HEK293 (cell line): Measurements from ENCODE around the gene ADGRD1.

Experiments used
- AEBP2 ChIP-seq: fragments of 450-650 bp; formaldehyde crosslinking; IDR thresholded peaks from 2 replicates; pipeline ENCODE4 v1.5.1; 2016; ENCODE audit warnings: missing biosample characterization, missing genetic modification characterization, borderline replicate concordance
- BCL11B ChIP-seq: fragments of 450-650 bp; formaldehyde crosslinking; IDR thresholded peaks from 2 replicates; pipeline ENCODE4 v1.5.1; 2016; ENCODE audit warnings: low read depth, missing biosample characterization, missing genetic modification characterization
- GLIS1 ChIP-seq: fragments of 450-650 bp; formaldehyde crosslinking; IDR thresholded peaks from 2 replicates; pipeline ENCODE4 v1.5.1; 2016; ENCODE audit warnings: missing biosample characterization, missing genetic modification characterization
- GLIS2 ChIP-seq: fragments of 450-650 bp; formaldehyde crosslinking; IDR thresholded peaks from 2 replicates; pipeline ENCODE4 v1.5.1; 2016; ENCODE audit warnings: missing biosample characterization, missing genetic modification characterization
- HOXD13 ChIP-seq: sonication (generic); formaldehyde crosslinking; IDR thresholded peaks from 2 replicates; pipeline ENCODE4 v1.8.0; 2022; ENCODE audit warnings: missing genetic modification reagents, borderline replicate concordance
- INSM2 ChIP-seq: fragments of 450-650 bp; formaldehyde crosslinking; IDR thresholded peaks from 2 replicates; pipeline ENCODE4 v1.5.1; 2016; ENCODE audit warnings: missing biosample characterization, missing genetic modification characterization
- KLF10 ChIP-seq: fragments of 450-650 bp; IDR thresholded peaks from 2 replicates; pipeline ENCODE4 v1.5.1; 2018; ENCODE audit warnings: missing biosample characterization, mild to moderate bottlenecking, missing genetic modification characterization
- KLF7 ChIP-seq: fragments of 450-650 bp; formaldehyde crosslinking; IDR thresholded peaks from 2 replicates; pipeline ENCODE4 v1.5.1; 2016; ENCODE audit warnings: missing biosample characterization, missing genetic modification characterization, borderline replicate concordance
- OVOL3 ChIP-seq: fragments of 450-650 bp; formaldehyde crosslinking; IDR thresholded peaks from 2 replicates; pipeline ENCODE4 v1.5.1; 2016; ENCODE audit warnings: missing biosample characterization, missing genetic modification characterization
- PRDM1 ChIP-seq: fragments of 450-650 bp; formaldehyde crosslinking; IDR thresholded peaks from 2 replicates; pipeline ENCODE4; 2016; ENCODE audit warnings: missing biosample characterization, missing genetic modification characterization
- YY1 ChIP-seq: fragments of 450-650 bp; formaldehyde crosslinking; IDR thresholded peaks from 2 replicates; pipeline ENCODE4 v1.5.1; 2018; ENCODE audit warnings: missing biosample characterization, missing genetic modification characterization
- YY2 ChIP-seq: fragments of 450-650 bp; formaldehyde crosslinking; IDR thresholded peaks from 2 replicates; pipeline ENCODE4 v1.5.1; 2016; ENCODE audit warnings: missing biosample characterization, missing genetic modification characterization
- ZBTB11 ChIP-seq: fragments of 450-650 bp; formaldehyde crosslinking; conservative IDR thresholded peaks from 2 replicates; pipeline ENCODE4 v1.5.1; 2016; ENCODE audit warnings: low read depth, missing biosample characterization, missing genetic modification characterization
- ZBTB21 ChIP-seq: fragments of 450-650 bp; formaldehyde crosslinking; IDR thresholded peaks from 2 replicates; pipeline ENCODE4 v1.5.1; 2017; ENCODE audit warnings: missing biosample characterization, missing genetic modification characterization
- ZBTB8A ChIP-seq: fragments of 450-650 bp; formaldehyde crosslinking; IDR thresholded peaks from 2 replicates; pipeline ENCODE4 v1.5.1; 2016; ENCODE audit warnings: missing biosample characterization, missing genetic modification characterization
- ZEB2 ChIP-seq: fragments of 450-650 bp; formaldehyde crosslinking; IDR thresholded peaks from 2 replicates; pipeline ENCODE4 v1.5.1; 2016; ENCODE audit warnings: missing biosample characterization, missing genetic modification characterization
- ZIC2 ChIP-seq: fragments of 450-650 bp; formaldehyde crosslinking; IDR thresholded peaks from 2 replicates; pipeline ENCODE4 v1.5.1; 2016; ENCODE audit warnings: missing biosample characterization, missing genetic modification characterization
- ZNF175 ChIP-seq: fragments of 450-650 bp; formaldehyde crosslinking; IDR thresholded peaks from 2 replicates; pipeline ENCODE4 v1.5.1; 2016; ENCODE audit warnings: missing biosample characterization, missing genetic modification characterization
- ZNF266 ChIP-seq: fragments of 450-650 bp; formaldehyde crosslinking; IDR thresholded peaks from 2 replicates; pipeline ENCODE4 v1.5.1; 2016; ENCODE audit warnings: missing biosample characterization, missing genetic modification characterization, low read depth
- ZNF362 ChIP-seq: fragments of 450-650 bp; formaldehyde crosslinking; IDR thresholded peaks from 2 replicates; pipeline ENCODE4 v1.5.1; 2016; ENCODE audit warnings: missing biosample characterization, missing genetic modification characterization
- ZNF391 ChIP-seq: fragments of 450-650 bp; formaldehyde crosslinking; IDR thresholded peaks from 2 replicates; pipeline ENCODE4 v1.5.1; 2016; ENCODE audit warnings: low read depth, missing biosample characterization, missing genetic modification characterization, borderline replicate concordance
- ZNF416 ChIP-seq: fragments of 450-650 bp; formaldehyde crosslinking; IDR thresholded peaks from 2 replicates; pipeline ENCODE4 v1.5.1; 2016; ENCODE audit warnings: missing biosample characterization, missing genetic modification characterization
- ZNF549 ChIP-seq: fragments of 450-650 bp; IDR thresholded peaks from 2 replicates; pipeline ENCODE4 v1.5.1; 2018; ENCODE audit warnings: missing biosample characterization, missing genetic modification characterization, mild to moderate bottlenecking, inconsistent platforms, moderate library complexity
- ZNF629 ChIP-seq: fragments of 450-650 bp; formaldehyde crosslinking; IDR thresholded peaks from 2 replicates; pipeline ENCODE4 v1.5.1; 2017; ENCODE audit warnings: missing biosample characterization, missing genetic modification characterization
- ZNF639 ChIP-seq: fragments of 450-650 bp; formaldehyde crosslinking; IDR thresholded peaks from 2 replicates; pipeline ENCODE4 v1.5.1; 2016; ENCODE audit warnings: missing biosample characterization, missing genetic modification characterization
- ZNF658 ChIP-seq: fragments of 450-650 bp; formaldehyde crosslinking; IDR thresholded peaks from 2 replicates; pipeline ENCODE4; 2016; ENCODE audit warnings: missing biosample characterization, missing genetic modification characterization
- ZNF76 ChIP-seq: fragments of 450-650 bp; formaldehyde crosslinking; IDR thresholded peaks from 2 replicates; pipeline ENCODE4; 2016; ENCODE audit warnings: low read depth, missing biosample characterization, missing genetic modification characterization, borderline replicate concordance
- ZSCAN16 ChIP-seq: fragments of 450-650 bp; formaldehyde crosslinking; IDR thresholded peaks from 2 replicates; pipeline ENCODE4 v1.5.1; 2016; ENCODE audit warnings: missing biosample characterization, missing genetic modification characterization
- TF ChIP-seq, protein P1 (sequence below): fragments of 450-650 bp; formaldehyde crosslinking; IDR thresholded peaks from 2 replicates; pipeline ENCODE4; 2016; ENCODE audit warnings: missing biosample characterization, missing genetic modification characterization
- TF ChIP-seq, protein P2 (sequence below): fragments of 450-650 bp; formaldehyde crosslinking; IDR thresholded peaks from 2 replicates; pipeline ENCODE4 v1.5.1; 2017; ENCODE audit warnings: missing biosample characterization, missing genetic modification characterization

Gene ADGRD1

GRCh38 chr12:130916241-130916911 lies 37.3 kb upstream of the ADGRD1 start (continued):
- no peak for TF ChIP-seq ZNF639
- TF ChIP-seq ZBTB8A: no peak
- TF ChIP-seq, protein P1, sequence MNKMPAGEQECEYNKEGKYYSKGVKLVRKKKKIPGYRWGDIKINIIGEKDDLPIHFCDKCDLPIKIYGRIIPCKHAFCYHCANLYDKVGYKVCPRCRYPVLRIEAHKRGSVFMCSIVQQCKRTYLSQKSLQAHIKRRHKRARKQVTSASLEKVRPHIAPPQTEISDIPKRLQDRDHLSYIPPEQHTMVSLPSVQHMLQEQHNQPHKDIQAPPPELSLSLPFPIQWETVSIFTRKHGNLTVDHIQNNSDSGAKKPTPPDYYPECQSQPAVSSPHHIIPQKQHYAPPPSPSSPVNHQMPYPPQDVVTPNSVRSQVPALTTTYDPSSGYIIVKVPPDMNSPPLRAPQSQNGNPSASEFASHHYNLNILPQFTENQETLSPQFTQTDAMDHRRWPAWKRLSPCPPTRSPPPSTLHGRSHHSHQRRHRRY (tag by site-specific recombination): no peak
- no peak for TF ChIP-seq OVOL3 (tag by site-specific recombination)
- TF ChIP-seq ZNF362 (tag by site-specific recombination): no peak
- no peak for TF ChIP-seq KLF10 (tag by site-specific recombination)
- TF ChIP-seq ZNF391 (tag by site-specific recombination): no peak
- no peak for TF ChIP-seq GLIS2 (tag by site-specific recombination)
- no peak for TF ChIP-seq HOXD13
- TF ChIP-seq ZNF629 (tag by site-specific recombination): no peak
- no peak for TF ChIP-seq ZNF266 (tag by site-specific recombination)
- no peak for TF ChIP-seq ZNF175 (tag by site-specific recombination)
- no peak for TF ChIP-seq ZNF416 (tag by site-specific recombination)
- TF ChIP-seq AEBP2 (tag by site-specific recombination): no peak
- no peak for TF ChIP-seq ZBTB21 (tag by site-specific recombination)
- no peak for TF ChIP-seq KLF7
- no peak for TF ChIP-seq GLIS1 (tag by site-specific recombination)
- no peak for TF ChIP-seq YY2 (tag by site-specific recombination)
- TF ChIP-seq YY1 (tag by site-specific recombination): no peak
- no peak for TF ChIP-seq ZSCAN16
- TF ChIP-seq, protein P2, sequence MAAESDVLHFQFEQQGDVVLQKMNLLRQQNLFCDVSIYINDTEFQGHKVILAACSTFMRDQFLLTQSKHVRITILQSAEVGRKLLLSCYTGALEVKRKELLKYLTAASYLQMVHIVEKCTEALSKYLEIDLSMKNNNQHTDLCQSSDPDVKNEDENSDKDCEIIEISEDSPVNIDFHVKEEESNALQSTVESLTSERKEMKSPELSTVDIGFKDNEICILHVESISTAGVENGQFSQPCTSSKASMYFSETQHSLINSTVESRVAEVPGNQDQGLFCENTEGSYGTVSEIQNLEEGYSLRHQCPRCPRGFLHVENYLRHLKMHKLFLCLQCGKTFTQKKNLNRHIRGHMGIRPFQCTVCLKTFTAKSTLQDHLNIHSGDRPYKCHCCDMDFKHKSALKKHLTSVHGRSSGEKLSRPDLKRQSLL (tag by site-specific recombination): no peak
- TF ChIP-seq ZIC2: no peak
- TF ChIP-seq INSM2 (tag by site-specific recombination): no peak
- no peak for TF ChIP-seq ZNF549 (tag by site-specific recombination)
- no peak for TF ChIP-seq ZNF76
- TF ChIP-seq ZEB2 (tag by site-specific recombination): 0 out of 2 replicates have a peak, but pooled peaks have one; percentile 55
- no peak for TF ChIP-seq PRDM1 (tag by site-specific recombination)
- TF ChIP-seq ZBTB11 (tag by site-specific recombination): no peak
- TF ChIP-seq BCL11B (tag by site-specific recombination): no peak
- TF ChIP-seq ZNF658: no peak
